HG02610 (cell line): Measurements from ENCODE around the gene FAM120A.

Source experiments
- ATAC-seq: cut with Tn5 transposase; IDR thresholded peaks from one replicate; pipeline ENCODE4 v1.9.1; 2021; ENCODE audit warnings: mild to moderate bottlenecking, moderate library complexity; ENCODE audit not compliant: unreplicated experiment

Gene FAM120A

DNA sequence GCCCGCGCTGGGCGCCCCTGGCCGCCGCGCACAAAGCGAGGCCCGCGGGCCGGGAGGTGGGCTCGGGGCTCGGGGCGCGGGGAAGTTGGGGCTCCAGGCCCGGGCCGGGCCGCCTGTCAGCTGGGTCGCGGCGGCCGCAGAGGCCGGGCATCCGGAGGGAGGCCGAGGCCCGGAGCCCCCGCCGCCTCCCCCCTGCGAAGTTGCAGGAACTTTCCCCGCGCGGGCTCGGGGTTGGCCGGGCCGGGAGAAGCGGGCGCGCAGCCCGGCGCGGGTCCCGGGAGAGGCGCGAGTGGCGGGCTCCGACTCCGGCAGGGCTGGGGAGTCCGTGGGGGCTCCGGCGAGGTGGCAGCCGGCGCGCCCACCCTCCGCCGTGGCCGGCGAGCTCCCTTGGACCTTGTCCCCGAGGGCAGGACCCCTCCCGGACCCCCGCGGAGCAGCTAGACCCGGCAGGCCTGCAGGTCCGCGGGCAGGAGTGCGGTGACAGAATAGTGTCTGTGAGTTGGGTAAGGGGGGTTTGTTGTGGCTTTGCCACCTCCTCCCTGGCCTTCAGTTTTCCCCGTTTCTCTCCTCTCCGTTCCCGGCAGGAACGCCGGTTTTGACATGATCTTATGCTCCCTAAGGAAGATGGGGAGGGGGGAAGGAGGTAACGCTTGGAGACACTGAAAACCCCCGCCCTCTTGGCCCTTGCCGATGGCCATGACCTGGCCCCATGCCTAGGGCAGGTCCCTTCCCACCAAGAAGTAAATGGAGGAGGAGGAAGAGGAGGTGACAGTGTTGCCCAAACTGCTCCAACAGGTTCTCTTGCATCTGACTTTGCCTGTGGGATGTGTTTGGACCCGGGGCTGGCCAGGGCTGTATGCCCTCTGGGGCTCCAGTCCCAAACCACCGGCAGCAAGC, 125.8 kb downstream of the FAM120A start:
- ATAC-seq: peak; percentile 12

DNA sequence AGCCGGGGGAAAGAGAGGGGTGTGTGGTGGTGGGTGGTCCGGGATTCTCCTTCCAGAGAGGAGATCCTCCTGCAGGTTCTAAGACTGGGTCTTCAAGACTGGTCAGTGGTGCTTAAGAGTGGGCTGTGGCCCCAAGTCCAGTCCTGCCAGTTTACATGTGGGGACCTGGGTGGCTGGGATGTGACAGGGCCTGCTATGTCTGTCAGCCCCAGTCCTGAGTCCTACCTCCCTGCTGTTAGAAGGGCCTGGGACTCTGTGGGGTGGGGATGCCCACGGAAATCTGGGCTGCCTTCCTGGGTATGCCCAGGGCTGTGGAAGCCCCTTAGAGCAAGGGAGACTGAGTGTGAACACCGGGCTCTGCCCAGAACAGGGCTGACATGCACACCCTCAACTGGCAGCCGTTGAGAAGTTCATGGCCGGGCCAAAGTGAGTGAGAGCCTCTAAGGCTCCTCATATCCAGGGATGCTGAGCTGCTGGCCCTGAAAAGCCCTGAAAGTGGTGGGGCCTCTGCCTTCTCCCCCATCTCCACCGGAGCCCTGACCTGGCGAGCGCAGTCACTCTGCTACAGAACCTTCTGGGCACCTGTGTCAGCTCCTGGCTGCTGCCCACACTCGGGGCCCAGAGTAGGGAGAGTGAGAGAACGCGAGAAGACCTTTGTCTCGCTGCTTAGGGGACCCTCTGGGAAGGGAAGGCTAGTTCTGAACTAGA, 126.6 kb downstream of the FAM120A start:
- ATAC-seq: no peak

DNA sequence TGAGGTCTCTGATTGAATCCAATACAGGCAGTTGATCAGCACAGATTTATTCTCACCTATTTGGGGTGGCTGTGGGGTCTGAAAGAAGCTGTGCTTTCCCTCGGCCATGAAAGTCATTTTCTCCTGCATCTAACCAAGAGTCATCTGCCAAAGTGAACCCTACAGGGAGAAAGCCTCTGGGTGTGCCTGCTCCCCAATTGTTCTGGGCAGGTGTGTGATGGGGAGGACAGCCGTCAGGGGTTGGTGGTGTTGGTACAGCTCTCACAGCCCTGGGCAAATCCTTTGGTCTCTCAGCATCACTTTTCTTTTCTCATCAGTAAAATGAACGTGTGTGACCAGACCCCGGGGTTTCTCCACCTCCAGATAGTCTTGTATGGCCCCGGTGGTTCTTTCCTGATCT, 127.4 kb downstream of the FAM120A start:
- no peak for ATAC-seq

DNA sequence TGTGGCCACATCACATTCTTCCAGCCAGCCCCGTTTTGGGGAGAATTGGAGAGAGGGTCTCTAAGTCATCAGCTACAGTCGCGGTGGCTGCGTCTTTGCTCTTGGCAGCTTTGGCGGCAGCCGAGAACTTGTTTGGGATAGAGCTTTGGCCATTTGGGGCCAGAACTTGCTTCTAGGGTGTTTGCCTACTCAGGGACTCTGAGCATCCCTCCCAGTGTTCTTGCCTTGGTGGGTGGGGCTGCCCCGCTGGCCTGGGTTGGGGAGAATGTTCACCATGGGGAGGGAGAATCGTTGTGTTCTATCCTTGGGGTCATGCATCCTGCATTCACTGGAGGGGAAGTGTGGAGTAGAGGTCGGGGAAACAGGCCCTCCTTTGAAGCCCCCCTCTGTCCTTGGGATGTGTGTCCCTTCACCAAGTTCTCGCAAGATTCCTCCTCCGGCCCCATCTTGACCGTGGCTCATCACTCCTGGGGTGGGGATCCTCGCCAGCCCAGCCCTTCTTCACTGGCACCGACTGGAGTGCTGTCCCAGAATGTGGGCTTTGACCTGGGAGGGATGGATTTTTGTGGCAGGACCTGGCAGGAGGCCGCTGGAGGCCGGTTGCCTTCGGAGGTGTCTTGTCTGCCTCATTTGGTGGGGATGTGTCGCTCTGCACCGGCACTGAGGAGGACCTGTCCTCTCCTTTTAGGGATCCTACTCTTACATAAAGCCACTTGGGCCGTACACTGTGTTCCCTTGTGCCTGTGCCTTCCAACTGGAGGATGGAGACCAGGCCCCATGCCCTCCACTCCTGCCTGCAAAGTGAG, 128.4 kb downstream of the FAM120A start:
- ATAC-seq: no peak

DNA sequence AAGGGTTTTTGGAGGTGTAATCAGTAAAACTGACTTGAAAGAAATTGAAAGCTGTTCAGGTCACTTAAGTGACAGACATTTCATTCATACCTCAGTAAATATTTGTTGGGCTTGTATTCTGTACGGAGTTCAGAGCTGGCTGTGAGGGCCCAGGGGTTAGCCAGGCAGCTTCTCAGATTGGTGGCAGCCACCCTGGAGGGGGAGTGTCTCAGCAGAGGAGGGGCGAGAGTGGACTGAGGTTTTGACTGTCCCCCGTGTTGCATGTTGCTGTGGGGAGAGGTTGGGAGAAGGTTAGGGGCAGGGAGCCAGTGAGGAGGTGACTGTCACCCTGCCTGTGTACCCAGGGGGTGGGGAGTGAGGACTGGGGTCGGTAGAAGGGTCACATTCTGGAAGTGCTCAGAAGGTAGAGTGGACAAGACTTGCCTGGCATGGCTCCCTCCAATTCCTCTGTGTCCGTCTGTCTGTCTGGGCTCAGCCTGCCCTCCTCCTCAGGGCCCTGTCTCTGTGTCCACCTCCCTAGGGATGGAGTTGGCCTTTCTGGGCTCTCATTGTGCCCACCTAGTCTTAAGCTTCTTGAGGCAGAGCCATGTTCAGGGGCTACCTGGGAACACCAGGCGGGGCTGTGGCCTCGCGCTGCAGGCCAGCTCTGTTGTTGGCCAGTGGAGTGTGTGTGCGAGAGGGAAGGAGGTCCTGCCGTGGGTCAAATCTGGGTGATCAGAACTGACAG, 129.3 kb downstream of the FAM120A start:
- no peak for ATAC-seq

DNA sequence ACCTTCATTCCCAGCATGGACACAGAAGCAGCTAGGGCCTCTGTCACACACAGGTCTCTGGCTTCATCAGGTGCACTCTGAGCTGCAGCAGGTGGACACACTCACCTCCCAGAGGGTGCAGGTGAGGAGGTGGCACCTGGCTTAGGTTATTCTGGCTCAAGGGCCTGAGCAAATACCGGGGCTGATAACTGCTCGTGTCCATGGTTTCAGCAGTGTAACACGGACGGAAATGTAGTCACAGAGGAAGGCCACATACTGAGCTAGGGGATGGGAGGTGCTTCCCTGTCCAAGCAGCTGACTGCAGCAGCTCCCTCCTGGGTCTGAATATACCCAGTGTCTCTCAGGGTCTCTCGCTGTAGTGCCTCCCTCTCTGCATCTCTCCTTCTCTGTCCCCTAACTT, 130.6 kb downstream of the FAM120A start:
- ATAC-seq: no peak

DNA sequence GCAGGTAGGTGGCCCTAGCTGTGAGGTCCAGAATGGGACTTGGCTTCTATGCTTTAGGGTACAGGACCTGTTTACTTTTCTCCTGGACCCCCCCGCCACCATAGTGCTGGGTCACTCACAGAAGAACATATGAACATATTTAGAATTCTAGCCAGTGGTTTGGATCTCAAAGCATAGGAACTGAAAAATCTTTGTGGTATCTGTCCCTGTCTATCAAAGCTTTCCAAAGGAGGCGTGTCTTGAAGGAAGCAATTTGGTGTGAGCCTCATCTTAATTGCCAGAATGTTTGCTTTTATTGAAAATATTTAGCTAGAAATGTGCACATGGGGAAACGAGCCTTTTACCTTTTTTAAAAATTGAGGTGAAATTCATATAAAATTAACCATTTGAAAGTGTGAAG, 131.1 kb downstream of the FAM120A start:
- ATAC-seq: no peak

DNA sequence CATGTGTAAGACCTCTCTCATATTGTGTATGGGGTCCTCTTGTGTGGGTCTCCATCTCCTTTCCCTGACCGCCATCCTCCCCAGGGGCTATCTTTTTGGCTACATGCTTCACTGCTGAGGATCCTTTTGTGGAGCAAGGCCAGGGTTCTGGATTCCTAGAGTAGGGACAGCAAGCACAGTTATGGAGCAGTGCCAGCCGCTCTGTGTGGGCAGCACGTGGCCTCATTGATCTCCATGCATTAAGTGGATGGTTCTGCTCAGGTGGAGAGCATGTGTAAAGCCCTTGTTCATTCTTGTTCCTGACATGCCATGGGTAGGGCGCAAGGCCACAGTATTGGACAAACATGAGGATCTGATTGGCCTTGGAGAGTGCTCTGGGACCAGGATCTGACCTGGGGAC, 133.8 kb downstream of the FAM120A start:
- ATAC-seq: no peak

DNA sequence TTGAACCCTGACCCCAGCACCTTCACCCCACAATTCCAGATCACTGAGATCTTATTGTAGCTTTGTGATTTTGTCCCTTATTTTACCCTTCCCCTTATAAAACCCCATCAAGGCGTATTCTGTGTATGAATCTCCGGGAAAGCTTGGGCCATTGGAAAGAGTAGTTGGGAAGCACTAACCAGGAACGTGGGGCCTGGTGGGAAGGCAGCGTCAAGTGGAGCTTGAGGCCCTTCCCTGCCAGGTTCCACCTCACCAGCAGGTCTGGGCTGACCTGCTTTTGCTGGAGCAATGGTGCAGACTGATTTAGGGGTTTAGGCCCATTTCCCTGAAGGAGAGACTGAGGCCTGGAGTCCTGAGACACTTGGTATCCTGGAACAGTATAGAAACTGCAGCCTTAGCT, 134.2 kb downstream of the FAM120A start:
- ATAC-seq: no peak

DNA sequence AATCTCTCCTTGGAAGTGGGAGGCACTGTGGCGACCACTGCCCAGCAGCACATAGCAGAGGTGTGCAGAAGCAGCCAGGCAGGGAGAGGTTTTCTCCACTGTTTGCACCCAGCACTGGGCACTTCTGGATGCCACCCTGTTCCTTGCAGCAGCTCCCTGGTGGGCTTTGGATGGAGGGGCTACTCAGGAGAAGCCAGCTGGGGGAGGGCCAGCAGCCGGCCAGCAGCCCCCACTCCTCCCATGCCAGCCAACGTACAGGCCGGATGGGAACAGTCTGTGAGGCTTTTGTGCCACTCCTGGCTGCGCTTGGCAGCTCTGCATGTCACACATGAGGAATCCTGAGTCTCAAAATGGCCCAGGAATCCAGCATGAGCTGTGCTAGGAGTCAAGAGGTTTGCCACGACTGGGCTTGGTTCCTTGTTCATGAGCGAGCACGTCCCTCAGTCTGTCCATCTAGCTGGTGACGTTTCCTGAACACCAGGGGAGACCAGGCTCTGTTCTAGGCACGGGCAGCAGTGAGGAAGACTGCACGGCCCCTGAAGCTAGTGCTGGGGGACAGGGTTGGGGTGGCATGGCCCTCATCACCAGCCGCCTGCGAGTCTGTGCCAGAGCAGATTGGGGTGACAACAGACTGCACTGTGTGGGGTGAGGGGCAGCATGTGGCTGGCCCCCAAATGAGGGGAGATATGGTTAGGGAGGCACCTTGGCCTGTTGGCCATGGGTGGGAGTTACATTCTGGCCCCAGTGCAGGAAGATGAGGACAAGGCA, 135.0 kb downstream of the FAM120A start:
- no peak for ATAC-seq

DNA sequence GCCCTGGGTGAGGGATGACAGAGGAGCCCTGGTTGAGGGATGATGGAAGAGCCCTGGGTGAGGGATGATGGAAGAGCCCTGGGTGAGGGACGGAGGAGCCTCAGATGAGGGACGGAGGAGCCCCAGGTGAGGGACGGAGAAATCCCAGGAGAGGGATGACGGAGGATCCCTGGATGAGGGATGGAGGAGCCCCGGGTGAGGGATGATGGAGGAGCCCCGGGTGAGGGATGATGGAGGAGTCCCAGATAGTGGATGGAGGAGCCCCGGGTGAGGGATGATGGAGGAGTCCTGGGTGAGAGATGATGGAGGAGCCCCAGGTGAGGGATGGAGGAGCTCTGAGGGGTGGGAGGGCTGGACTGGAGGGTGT, 135.8 kb downstream of the FAM120A start:
- ATAC-seq: no peak

DNA sequence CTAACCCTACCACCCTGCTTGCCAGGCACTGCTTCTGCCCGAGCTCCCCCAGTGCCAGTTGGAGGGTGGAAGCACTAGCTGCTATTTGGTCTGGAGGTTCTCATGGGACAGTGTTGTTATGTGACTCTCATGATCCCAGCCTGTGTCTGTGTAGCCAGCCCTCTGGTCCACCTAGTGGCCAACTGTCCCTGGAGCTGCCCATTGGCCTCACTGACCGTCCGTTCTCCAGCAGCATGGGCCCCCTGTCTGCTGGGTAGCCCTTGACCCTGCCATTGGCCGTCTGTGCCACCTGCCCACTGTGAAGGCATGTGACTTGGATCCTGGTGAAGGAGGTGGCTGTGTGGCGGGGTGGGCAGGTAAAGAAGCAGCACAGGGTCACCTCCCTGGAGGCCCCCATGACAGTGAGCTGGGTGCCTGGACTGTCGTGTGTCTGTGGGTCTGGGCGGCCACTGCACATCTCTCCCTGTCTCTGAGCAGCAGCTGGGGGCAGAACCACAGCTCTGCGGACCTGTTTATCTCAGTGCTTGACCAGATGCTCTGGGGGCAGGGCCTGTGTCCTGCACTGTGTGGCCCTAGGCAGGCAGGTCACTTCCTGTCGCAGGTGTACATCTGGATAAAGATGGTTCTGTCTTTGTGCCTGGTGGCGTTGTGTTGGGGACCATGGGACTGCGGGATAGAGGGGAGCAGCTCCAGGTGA, 136.3 kb downstream of the FAM120A start:
- ATAC-seq: no peak

DNA sequence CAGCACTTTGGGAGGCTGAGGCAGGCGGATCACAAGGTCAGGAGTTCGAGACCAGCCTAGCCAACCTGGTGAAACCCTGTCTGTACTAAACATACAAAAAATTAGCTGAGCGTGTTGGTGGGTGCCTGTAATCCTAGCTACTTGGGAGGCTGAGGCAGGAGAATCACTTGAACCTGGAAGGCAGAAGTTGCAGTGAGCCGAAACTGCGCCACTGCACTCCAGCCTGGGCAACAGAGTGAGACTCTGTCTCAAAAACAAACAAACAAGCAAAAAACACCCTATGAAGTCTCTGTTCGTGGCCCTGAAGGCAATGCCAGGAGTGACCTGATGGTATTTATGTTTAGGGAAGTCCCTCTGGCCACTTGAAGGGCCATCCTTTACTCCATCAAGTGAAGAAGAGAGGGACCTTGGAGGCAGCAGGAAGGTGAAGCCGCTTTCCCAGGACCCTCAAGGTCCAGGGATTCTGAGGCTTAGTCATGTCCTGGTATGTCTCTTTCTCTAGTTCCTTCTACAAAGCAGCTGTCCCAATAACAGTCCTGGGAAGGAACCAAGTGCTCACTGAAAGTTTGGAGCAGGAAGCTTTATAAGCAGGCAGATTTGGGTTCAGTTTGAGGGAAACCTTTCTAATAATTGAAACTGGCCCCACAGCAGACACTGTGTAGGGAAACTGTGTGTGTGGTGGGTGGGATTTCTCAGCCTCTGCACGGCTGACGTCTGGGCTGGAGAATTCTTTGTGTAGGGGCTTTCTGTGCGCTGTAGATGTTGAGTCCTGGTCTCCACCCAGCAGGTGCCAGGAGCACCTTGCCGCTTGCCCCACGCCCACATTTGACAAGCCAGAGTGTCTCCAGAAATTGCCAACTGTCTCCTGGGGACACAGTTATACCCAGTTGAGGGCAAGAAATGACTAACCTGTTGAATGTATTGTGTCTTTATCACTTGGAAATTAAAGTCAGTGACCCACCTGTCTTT, 137.4 kb downstream of the FAM120A start:
- no peak for ATAC-seq

DNA sequence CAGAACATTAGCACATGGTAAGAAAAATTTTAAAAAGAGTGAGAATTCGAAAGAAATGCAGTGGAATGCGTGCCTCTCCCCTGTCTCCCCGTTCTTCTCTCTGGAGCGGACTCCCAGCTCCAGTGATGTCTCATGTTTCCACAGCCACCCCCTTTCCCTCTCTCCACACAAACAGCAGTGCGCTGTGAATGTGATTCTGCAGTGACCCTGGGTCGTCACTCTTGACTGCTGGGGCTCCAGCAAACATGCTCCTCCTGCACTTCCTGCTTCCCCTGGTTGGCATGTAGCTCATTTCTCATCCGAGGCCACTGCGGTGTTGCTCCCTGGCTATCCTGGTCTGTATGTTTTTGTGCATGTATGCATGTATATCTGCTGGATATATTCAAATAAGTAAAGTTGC, 138.2 kb downstream of the FAM120A start:
- ATAC-seq: no peak

DNA sequence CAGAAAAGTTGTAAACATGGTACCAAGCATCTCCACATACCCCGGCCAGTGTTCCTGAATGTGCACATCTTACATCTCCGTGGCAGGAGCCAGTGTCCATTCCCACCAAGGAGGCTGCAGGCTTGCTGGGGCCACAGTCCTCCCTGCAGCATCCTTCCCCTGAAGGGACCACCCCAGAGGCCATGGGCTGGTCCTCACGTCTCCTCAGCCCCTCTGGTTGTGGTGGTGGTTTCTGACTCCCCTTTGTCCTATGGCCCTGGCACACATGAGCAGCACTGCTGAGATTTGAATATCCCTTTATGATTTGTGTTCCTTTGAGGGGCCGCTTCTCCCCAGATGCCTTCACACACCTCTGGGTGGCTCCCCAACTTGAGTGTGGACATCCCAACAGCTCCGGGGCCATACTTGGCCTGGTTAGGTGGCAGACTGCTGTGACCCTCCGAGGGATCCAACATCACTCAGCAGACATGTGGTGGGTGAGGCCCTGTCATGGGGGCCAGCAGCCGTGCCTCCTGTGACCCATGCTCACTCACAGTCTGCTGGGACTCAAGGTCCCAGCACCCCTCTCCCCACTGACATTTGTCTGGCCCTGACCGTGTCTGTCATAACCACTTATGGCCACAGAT, 139.2 kb downstream of the FAM120A start:
- ATAC-seq: no peak

DNA sequence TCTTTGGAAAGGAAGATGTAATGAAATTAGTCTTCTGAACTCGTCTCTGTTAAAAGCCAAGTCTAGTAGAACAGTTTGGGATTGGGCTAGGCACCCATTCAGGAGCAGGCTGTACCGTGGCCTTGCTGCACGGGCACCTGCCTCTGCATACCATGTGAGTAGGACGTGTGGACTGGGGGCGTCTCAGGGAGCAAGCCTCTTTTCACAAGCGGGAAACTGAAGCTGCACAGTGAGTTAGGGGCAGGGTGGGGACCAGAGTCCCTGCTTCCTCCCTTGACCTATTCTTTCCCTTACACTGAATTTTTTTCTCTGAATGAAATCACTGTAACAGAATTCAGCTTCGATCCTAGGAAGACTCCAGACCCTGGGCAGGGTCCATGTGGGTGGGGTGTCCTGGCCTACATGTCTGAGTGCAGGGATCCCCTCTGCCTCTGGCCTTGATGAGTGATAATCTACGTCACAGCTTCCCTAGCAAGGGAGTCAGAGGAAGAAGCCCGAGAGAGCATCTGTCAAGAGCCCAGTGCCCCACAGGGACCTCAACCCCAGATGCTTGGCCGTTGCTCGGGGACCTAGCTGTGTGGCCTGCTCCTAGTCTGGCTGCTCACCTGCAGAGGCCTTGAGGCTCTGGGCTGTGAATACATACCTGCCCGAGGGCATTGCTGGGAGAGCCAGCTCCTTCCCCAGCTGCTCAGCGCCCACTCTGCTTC, 140.0 kb downstream of the FAM120A start:
- ATAC-seq: no peak

DNA sequence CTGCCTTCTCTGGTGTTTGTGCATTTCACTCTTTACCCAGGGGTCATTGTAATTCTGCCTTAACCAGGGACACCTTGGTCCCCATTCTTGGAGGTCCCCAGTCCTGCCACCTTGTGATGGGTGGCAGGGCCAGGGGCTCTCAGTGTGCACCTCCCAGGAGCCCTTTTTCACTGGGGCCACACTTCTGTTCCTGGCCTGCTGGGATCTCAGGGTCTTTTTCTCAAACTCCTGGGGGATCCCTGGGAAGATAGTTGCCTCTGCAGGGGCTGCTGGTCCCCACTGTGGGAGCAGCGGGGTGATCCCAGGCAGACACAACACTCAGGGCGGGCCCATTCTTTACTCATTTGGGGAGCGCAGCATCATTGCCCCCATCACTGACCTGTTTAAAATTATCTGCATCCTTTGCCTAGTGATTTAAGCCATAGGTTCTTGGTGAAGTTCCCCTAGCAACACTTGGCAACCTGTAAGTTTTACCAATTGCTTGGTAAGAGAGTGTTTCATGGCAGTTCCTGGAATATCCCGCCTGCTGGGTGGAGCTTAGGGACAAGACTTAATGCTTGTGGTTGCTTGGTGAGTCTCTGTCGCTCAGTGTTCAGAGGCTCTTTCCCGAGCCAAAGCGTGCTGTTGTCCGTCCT, 140.6 kb downstream of the FAM120A start:
- no peak for ATAC-seq
